GM19397 (cell line): ENCODE data around the gene DENND10.

Experiments used
- ATAC-seq: cut with Tn5 transposase; IDR thresholded peaks from one replicate; pipeline ENCODE4 v1.9.1; 2021; ENCODE audit warnings: mild to moderate bottlenecking, moderate library complexity; ENCODE audit not compliant: unreplicated experiment

DENND10 gene, protein sequence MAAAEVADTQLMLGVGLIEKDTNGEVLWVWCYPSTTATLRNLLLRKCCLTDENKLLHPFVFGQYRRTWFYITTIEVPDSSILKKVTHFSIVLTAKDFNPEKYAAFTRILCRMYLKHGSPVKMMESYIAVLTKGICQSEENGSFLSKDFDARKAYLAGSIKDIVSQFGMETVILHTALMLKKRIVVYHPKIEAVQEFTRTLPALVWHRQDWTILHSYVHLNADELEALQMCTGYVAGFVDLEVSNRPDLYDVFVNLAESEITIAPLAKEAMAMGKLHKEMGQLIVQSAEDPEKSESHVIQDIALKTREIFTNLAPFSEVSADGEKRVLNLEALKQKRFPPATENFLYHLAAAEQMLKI

DNA sequence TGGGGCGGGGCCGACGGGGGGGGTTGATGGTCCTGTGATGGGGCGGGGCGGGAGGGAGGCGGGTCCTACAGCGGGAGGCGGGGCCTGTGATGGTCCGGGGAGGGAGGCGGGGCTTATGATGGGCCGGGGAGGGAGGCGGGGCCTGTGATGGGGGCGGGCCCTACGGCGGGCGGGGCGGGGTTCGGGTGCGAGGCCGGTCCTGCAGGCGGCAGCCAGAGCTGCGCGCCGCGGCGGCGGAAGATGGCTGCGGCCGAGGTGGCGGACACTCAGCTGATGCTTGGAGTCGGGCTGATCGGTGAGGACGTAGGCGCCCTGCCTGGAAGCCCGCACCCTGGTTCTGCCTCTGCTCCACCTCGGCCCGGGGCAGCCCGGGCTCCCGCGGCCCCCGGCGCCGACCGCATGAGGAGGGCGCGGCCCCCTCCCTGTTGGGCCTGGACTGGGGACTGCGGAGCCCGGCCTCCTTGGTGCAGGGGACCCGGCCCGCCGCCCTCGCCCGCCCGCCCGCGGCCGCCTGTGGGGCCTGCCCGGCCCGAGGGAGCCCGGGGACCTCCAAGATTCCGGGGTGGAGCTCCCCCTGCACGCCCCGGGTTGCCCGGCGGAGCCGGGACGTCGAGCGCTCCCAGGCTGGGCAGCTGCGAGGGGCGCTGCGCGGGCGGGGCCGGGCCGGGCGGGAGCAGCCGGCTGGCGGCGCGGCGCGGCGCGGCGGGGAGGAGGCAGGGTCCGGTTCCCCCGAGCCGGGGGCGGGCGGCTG lies at the start of gene DENND10:
Gene DENND10, plus strand, starts transcription at position 211 of the 751 bp plus-strand sequence. Its CDS starts 30 bp downstream, at position 241.
- peak; percentile 89 for ATAC-seq

DNA sequence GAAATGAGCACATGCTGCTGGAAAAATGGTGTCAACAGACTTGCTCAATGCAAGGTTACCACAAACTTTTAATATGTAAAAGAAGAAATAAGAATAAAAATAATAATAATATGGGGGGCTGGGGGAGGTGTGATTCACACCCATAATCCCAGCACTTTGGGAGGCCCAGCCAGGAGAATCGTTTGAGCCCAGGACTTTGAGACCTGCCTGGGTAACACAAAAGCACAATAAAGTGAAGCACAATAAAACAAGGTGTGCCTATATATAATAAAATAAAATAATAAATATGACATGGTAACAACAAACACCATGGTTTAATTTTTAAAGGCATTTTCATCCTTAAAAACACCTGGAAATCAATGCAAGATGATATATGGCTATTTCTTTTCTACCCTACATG lies 48.4 kb upstream of the DENND10 start:
- ATAC-seq, result no peak

DNA sequence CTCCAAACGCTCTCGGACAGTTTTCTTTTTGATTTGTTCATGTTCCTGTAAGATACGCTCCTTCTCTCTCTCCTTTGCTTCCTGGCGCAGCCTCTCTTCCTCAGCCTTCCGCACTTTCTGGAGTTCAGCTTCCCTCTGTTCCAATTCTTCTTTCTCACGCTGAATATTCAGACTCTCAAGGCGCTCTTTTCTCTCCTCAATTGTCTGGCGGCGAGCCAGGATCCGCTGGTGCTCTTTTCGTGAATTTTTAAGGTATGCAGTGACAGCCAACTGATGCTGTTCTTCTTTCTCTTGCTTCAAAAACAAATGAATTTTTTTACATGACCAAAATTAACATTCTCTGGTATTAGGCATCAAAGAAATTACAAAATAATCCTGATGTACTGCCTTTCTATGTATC lies 45.9 kb upstream of the DENND10 start:
- ATAC-seq, result no peak

DNA sequence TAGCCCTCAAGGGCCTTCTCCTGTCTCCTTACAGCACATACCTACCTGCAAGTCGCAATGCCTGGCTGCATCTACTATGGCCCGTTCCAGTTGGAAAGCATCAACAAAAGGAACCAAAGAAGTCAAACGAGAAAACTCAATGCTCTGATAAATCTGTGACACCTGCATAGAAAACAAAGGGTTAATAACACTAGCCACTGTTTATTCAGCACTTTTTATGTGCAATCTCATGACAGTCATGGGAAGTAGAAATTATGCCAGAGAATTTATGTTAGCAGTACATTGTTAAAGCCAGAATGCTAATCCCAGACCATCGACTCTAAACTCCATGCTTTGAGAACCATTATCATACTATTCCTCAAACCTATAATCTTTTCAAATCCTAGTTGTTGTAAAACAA lies 44.4 kb upstream of the DENND10 start:
- ATAC-seq, result no peak

DNA sequence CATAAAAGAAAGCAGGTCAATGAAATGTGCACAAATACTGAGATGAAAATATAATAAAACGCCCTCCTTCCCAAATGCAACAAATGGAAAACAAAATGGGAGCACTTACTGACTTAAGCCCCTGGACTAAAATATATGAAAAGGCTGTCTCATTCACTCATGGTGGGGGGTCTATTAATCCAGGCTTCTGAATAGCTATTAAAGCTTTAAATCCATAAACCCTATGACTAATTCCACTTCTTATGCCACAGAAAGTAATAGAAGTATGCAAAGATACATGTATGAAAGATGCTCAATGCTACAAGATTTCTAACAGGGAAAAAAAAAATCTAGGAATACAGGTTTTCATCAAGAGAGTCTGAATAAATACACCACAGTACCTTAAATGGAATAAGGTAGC lies 43.8 kb upstream of the DENND10 start:
- ATAC-seq, result no peak

DNA sequence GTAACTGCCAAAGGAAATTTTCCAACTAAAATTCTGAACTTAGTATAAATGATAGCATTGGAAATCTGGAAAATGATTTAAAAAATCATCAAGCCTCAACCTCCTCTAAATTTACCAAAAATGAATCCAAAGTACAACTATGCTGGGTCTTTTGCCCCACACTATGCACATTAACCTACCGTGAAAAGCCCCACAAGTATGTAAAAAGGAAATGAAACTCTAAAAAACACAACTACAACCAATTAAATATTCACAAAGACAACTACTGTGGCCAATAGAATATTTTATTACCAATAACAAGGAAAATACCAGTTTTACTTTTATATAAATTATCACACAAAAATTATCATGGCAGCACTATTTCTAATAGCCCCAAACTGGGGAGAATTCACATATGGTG lies 42.6 kb upstream of the DENND10 start:
- no peak for ATAC-seq

DNA sequence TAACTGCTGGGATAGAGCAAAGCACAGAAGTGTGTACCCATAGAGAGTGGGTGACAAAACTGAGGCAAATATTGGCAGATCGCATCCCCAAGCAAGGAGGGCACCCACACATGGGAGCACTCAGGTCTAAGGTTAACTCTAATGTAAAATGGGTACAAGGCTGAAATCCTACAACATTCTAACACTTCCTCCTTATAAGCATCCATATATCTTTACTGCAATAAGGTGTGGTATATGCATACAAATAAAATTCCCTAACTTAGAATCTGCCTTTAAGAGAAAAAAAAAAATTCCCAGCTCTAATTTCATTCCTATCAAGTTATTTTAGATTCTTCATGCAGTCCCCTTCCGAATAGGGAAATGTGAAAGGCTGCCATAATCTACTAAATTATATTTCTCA lies 42.0 kb upstream of the DENND10 start:
- no peak for ATAC-seq

DNA sequence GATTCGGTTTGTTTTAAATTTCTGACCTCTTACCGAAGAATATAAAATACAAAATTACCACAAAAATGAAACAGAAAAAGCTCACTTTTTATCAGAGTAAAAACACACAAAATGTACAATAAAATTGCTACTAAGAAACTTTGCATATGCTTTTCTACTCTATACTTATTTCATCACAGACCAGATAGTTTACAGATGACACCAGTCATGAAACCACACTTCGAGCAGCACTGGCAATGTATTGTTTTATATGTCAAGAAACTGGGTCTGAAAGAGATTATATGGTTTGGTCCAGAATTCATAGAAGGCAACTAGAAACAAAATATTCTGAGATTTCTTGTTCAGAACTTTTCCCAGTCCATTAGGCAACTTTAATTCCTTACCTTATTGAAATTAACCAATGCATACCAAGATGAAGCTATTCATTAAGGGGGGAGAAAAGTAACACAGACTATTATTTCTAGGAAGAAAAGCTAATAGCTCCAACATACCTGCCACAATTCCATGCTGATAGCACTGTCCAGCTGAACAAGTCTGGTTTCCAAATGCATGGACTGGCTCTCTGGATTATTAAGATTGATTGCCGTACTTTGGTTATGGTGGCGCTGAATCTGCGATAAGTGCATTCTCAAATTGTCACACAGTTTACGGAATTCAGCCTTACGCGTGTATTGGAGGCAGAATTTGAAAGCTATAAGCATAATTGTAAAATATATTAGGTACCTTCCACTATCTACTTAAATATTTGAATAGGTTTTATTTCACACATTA lies 33.3 kb upstream of the DENND10 start:
- ATAC-seq, result no peak

DNA sequence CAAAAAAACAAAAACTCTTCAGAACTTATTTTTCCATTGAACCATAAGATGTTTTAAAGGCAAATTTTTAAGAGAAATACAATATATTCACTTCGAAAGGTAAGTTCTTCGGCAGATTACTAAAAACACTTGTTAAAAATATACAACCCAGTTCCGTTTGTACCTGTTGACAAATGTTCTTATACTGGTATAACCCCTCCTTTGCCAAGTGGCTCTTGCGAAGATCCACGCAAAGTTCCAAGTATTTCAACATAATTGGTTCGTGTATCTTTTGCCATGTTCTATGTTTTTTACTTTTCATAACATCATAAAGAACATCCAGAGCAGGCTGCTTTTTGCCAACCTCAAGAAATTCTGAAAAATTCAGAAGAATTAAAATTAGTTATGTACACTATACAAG lies 30.3 kb upstream of the DENND10 start:
- ATAC-seq, result no peak

DNA sequence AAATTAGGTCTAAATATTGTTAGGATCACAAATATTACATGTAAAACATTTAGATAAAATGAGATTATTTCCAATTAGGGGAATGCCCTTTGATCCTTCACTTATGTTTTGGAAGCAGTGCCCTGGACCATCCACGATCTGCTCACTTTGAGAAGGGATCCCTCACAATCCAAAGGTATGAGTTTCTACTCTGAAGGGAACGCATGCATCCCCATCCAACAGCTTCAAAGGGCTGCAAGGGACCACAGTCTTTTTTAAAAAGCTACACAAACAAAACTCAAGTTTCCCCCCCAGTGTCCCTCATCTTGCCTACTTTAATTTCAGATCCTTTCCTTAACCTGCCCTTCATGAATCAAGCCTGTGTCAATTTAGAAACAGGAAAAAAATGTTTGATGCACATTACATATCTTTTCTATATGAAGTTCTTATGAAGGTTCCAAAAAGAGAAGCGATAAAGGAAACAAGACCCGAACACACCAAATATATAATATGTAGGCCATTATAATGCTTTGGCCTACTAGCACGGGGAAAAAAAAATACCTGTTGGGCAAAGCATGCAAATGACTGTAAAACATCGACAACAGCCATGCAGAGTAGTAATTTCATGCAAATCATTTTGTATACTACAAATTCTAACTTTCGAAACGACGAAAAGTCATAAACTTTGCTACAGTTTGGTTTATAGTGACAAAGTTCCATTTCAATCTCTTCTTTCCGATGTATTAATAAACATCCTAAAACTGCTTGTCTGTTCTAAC lies 25.3 kb upstream of the DENND10 start:
- ATAC-seq, result no peak

DNA sequence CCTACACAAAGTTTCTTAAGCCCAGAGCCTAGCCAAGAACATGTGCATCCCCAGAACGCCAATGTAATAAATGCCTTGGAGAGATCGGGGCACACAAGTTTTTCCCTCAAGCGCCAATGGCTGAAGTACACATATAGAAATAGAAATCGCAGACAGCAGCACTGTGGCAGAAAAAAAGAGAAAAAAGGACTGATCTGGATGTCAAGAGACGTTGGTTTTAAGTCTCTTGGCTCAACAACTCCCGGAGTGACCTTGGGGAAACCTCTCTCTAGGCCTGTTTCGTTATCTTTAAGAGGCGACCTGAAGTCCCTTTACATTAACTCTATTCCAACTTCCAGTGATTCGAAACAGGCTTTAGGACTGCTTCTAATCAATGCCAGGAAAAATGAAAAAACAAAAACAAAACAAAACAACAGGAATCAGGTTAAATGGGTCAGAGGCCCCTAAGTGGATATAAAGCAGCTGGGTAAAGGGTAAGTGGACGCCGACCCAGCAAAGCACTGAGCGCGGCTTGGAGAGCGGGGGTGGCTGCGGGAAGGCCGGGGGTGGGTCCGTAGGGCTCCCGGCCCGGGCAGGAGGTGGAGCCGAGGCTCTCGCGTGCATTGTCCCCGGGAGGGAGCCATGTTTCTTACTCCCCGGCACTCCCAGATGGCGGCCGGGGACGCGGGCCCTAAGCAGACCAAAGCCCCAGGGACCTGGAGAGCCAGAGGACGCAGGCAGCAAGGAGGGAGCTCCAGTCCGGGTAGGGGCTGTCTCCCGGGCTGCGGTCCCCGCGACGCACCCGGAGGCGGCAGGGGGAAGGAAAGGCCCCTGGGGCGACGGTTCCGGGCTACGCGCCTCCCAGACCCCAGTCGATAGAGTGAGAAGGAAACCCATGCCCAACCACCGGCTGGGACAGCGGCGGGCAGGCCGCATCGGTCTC lies 24.1 kb upstream of the DENND10 start:
- peak; percentile 58 for ATAC-seq

DNA sequence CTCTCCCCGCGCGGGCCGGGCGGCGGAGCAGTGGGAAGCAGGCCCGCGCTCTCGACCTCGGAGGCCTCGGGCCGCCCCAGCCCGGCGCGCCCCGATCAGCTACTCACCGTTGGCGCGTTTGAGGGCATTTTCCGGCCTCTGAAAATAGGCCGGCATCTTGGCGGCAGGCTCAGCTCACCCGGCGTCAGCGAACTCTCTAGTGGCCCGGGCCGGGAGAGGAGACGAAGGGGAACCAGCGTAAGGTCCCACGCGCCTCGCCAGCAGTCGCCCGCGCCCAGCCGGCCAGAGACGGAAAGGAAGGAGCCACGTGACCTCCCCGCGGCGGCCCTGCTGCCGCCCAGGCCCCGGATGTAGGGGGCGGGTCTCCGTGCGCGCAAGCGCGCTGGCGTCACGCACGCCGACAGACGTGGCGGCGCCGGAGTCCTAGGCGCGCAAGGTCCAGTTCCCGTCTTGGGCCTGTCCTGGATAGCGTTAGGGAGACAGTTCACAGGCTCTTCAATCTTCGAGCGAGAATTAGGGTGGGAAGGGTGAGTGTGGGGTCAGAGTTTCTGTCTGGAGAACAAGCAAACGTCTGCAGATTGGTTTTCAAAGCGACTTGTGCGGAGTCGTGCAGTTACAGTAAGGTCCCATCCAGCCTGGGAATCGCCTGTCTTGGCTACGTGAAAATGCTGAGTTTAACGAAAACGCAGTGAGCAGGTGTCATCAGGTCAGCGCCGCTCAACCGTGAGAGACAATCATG lies 23.2 kb upstream of the DENND10 start, which contains the start of gene EIF3A:
Gene EIF3A, minus strand, starts transcription at position 297 of the 739 bp plus-strand sequence. Its CDS starts 141 bp downstream, at position 156.
- ATAC-seq, result peak; percentile 83

DNA sequence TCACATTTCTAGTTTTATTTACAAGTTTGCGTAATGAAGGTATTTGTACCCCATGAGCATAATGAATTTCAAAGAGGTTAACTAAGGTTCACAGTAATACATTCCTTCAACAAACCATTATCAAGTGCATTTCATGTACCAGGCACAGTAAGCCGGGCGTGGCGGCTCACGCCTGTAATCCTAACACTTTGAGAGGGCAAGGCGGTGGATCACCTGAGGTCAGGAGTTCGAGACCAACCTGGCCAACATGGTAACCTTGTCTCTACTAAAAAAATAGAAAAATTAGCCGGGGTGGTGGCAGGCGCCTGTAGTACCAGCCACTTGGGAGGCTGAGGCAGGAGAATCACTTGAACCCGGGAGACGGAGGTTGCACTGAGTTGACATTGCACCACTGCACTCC lies 19.0 kb upstream of the DENND10 start:
- no peak for ATAC-seq

DNA sequence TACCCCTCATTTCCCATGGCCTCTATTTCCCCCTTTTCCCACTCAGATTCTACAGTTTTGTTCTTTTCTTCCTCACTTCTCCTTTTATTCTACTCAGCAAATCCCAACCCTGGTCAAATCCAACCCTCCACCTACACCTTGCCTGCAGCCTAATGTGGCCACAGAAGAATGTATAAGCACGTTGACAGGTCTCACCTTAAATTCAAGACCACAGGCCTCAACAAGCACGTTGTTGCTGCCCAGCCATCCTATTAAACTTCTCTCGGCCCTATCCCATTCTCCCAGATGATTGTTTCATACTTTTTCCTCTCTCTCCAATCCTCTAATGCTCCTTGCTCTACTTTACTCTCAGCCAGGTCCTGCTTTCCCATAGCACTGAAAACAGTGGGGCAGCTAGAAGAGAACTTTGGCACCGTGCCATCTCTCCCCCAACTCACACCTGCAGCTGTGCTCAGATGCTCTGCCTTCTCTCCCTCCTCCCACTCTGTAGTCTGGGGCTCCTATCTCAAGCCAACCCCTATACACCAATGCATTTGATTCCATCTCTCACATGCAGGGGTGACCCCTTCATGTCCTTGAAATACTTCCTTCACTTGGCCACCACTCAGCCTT lies 16.5 kb upstream of the DENND10 start:
- no peak for ATAC-seq

DNA sequence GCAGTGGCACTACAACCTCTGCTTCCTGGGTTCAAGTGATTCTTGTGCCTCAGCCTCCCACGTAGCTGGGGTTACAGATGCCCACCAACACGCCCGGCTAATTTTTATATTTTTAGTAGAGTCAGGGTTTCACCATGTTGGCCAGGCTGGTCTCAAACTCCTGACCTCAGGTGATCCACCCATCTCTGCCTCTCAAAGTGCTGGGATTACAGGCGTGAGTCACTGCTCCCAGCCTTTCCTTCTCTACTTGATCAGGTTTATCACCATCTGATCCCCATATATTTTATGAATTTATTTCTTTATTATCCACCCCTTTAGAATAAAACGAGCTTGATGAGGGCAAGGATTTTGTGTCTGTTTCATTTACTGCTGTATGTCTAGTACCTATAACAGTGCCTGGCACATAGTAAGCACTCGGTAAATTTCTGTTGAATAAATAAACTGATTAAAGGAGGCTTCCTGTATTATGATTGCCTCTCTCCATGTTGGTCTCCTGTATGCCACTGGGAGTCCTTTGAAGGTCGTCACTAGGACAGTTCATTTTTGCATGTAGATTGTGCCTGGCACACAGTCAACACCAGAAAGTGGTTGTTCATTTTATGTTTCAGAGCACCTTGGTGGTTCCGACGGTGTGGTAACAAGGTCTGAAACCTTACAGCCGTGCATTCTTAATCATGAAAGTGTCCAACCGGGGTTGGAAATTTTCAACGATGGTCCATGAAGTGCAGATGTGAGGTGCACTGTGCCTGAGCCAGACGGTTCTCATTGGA lies 13.7 kb upstream of the DENND10 start:
- ATAC-seq, result no peak

DNA sequence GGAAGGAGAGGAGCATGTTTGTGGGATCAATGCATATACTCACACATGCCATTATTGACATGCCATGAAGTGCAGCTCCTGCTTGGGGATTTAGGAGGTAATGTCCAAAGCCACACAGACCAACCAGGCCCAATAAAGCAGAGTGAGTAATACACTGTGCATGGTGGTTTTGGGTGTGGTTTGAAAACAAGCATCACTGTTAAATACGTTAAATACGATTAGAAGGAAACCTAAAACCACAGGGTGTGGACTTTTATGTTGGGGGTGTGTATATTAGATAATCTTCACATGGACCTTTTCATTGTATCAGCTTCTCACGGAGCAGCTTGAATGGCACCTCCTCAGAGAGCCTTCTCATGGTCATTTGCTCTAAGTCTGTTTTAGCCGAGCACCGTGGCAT lies 12.9 kb upstream of the DENND10 start:
- no peak for ATAC-seq

DNA sequence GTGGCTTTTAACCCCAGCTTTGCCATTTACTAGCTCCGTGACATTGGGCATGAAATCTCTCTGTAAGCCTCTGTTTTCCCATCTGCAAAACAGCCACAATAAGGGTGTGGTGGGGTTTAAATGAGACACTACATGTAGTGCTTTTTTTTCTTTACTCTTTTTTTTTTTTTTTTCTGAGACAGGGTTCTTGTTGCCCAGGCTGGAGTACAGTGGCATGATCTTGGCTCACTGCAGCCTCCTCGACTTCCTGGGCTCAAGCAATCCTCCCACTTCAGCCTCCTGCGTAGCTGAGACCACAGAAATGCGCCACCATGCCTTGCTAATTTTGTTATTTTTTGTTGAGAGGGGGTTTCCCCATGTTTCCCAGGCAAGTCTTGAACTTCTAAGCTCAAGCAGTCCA lies 8.3 kb upstream of the DENND10 start:
- no peak for ATAC-seq
